HEK293 (cell line): ENCODE results near the gene AMN.

Experiments
- CTCF ChIP-seq: fragments of 450-650 bp; formaldehyde crosslinking; IDR thresholded peaks from 2 replicates; pipeline ENCODE4 v1.5.1; 2016; ENCODE audit warnings: missing biosample characterization, missing genetic modification characterization
- GLIS1 ChIP-seq: fragments of 450-650 bp; formaldehyde crosslinking; IDR thresholded peaks from 2 replicates; pipeline ENCODE4 v1.5.1; 2016; ENCODE audit warnings: missing biosample characterization, missing genetic modification characterization
- HIC1 ChIP-seq: fragments of 450-650 bp; formaldehyde crosslinking; IDR thresholded peaks from 2 replicates; pipeline ENCODE4 v1.5.1; 2016; ENCODE audit warnings: missing biosample characterization, missing genetic modification characterization
- PRDM4 ChIP-seq: fragments of 450-650 bp; formaldehyde crosslinking; IDR thresholded peaks from 2 replicates; pipeline ENCODE4 v1.5.1; 2017; ENCODE audit warnings: missing biosample characterization, missing genetic modification characterization
- TCF7L2 ChIP-seq: IDR thresholded peaks from 2 replicates; pipeline ENCODE4 v1.6.1; 2011; ENCODE audit warnings: low read depth, mild to moderate bottlenecking, inconsistent platforms, low read length, moderate library complexity, borderline replicate concordance
- ZNF133 ChIP-seq: fragments of 450-650 bp; formaldehyde crosslinking; IDR thresholded peaks from 2 replicates; pipeline ENCODE4 v1.5.1; 2016; ENCODE audit warnings: missing biosample characterization, missing genetic modification characterization
- ZNF174 ChIP-seq: fragments of 450-650 bp; formaldehyde crosslinking; IDR thresholded peaks from 2 replicates; pipeline ENCODE4 v1.5.0; 2017; ENCODE audit warnings: missing biosample characterization, mild to moderate bottlenecking, missing genetic modification characterization
- ZNF513 ChIP-seq: fragments of 450-650 bp; IDR thresholded peaks from 2 replicates; pipeline ENCODE4 v1.5.1; 2018; ENCODE audit warnings: missing biosample characterization, missing genetic modification characterization
- ZNF560 ChIP-seq: fragments of 450-650 bp; formaldehyde crosslinking; IDR thresholded peaks from 2 replicates; pipeline ENCODE4 v1.5.1; 2017; ENCODE audit warnings: missing biosample characterization, missing genetic modification characterization, borderline replicate concordance
- ZNF585B ChIP-seq: fragments of 450-650 bp; formaldehyde crosslinking; IDR thresholded peaks from 2 replicates; pipeline ENCODE4 v1.5.1; 2016; ENCODE audit warnings: missing biosample characterization, missing genetic modification characterization
- ZNF747 ChIP-seq: fragments of 450-650 bp; formaldehyde crosslinking; IDR thresholded peaks from 2 replicates; pipeline ENCODE4 v1.5.1; 2016; ENCODE audit warnings: missing biosample characterization, missing genetic modification characterization

GRCh38 chr14:102951034-102951433 is 28.6 kb downstream of the AMN start:
- TF ChIP-seq TCF7L2 (no peak), CTCF (tag by site-specific recombination) (no peak), ZNF174 (tag by site-specific recombination) (no peak), ZNF747 (no peak), ZNF585B (no peak), ZNF513 (no peak), ZNF560 (tag by site-specific recombination) (no peak), PRDM4 (no peak), HIC1 (no peak), GLIS1 (no peak), ZNF133 (tag by site-specific recombination) (no peak)
